ENCODE measurements around the gene FAM219B.

- TF ChIP-seq, protein P1, sequence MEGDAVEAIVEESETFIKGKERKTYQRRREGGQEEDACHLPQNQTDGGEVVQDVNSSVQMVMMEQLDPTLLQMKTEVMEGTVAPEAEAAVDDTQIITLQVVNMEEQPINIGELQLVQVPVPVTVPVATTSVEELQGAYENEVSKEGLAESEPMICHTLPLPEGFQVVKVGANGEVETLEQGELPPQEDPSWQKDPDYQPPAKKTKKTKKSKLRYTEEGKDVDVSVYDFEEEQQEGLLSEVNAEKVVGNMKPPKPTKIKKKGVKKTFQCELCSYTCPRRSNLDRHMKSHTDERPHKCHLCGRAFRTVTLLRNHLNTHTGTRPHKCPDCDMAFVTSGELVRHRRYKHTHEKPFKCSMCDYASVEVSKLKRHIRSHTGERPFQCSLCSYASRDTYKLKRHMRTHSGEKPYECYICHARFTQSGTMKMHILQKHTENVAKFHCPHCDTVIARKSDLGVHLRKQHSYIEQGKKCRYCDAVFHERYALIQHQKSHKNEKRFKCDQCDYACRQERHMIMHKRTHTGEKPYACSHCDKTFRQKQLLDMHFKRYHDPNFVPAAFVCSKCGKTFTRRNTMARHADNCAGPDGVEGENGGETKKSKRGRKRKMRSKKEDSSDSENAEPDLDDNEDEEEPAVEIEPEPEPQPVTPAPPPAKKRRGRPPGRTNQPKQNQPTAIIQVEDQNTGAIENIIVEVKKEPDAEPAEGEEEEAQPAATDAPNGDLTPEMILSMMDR (IDR thresholded peaks at IDR 0.05 in 4 of 5, conservative IDR thresholded peaks at IDR 0.05 in 1 of 5), result no peak
- TF ChIP-seq POLR2A (IDR thresholded peaks at IDR 0.05), result no peak
Measured at GRCh38 chr15:74893627-74894026, 13.0 kb downstream of the FAM219B start.

Measured in gastrocnemius medialis (tissue), 4 donors.